ENCODE results near the gene CREB3L2. TPM values are rescaled to one million over a fixed set of nuclear protein-coding genes. Genes with fewer than 3 reads are reported as not detected.

The CREB3L2 gene
- total RNA-seq, 1 experiment from 2014 or later, result 18.1 TPM

- H3K4me3 ChIP-seq (ENCODE audit: low read length), result peak overlapping the region; percentile 7; the same call in 1 of the 2 replicates
- H4K20me1 ChIP-seq (ENCODE audit: low read length), result no peaks in the 10 kb centered on the region
- no peak overlapping the region for H2AFZ ChIP-seq (ENCODE audit: low read length)
- ChIA-PET CTCF (no interaction called here), POLR2A (ENCODE audit: unreplicated experiment) (no interaction called here)
- H3F3A ChIP-seq (ENCODE audit: low read length, unreplicated experiment), result no peaks in the 10 kb centered on the region
- no peaks in the 10 kb centered on the region; the same call in 1 of the 2 replicates for H3K36me3 ChIP-seq (ENCODE audit: low read depth, low read length)
- no peaks in the 10 kb centered on the region for H3K27me3 ChIP-seq (ENCODE audit: low read length)
- H3K4me1 ChIP-seq (ENCODE audit: insufficient read depth, low read length), result peaks cover 25% of the 10 kb centered on the region
- ATAC-seq, result peak; percentile 47; the same call in 1 of the 2 replicates
- peak overlapping the region; percentile 62 for H3K27ac ChIP-seq (ENCODE audit: low read length)
- no peaks in the 10 kb centered on the region for H3K9me3 ChIP-seq (ENCODE audit: low read length)
- TF ChIP-seq CTCF (conservative IDR thresholded peaks at IDR 0.05; ENCODE audit: low read depth, low read length), result no peak
- no peak for TF ChIP-seq EZH2 (IDR thresholded peaks at IDR 0.05; ENCODE audit: low read length, unreplicated experiment)
- no peak for TF ChIP-seq EZH2phosphoT487 (IDR thresholded peaks at IDR 0.05; ENCODE audit: borderline replicate concordance, low read length)
- no TSS peak for BruUV-seq (replicated peaks)
- 0 out of 2 replicates have a peak, but pooled peaks cover 7% of the 10 kb centered on the region for H3K9me2 ChIP-seq (replicated peaks; ENCODE audit: low read length)
- DNase-seq, result peak; percentile 86
- intact Hi-C loops (cut with micrococcal nuclease), result no loop called here
- H3K9ac ChIP-seq (ENCODE audit: low read length), result no peak overlapping the region
- peak overlapping the region; percentile 73 for H3K4me2 ChIP-seq (ENCODE audit: low read length)
- H3K79me2 ChIP-seq (ENCODE audit: low read length), result 0 out of 2 replicates have a peak, but pooled peaks cover 10% of the 10 kb centered on the region
Measured at GRCh38 chr7:137962875-137963507, 38.9 kb downstream of the CREB3L2 start.

- H3F3A ChIP-seq (ENCODE audit: low read length, unreplicated experiment), result no peaks in the 10 kb centered on the region
- H3K9me2 ChIP-seq (replicated peaks; ENCODE audit: low read length), result 0 out of 2 replicates have a peak, but pooled peaks cover 7% of the 10 kb centered on the region
- POLR2A ChIA-PET (ENCODE audit: unreplicated experiment), result no interaction called here
- TF ChIP-seq EZH2 (IDR thresholded peaks at IDR 0.05; ENCODE audit: low read length, unreplicated experiment), result no peak
- no peak for TF ChIP-seq CTCF (conservative IDR thresholded peaks at IDR 0.05; ENCODE audit: low read depth, low read length)
- TF ChIP-seq EZH2phosphoT487 (IDR thresholded peaks at IDR 0.05; ENCODE audit: borderline replicate concordance, low read length), result no peak
- H3K9ac ChIP-seq (ENCODE audit: low read length), result no peak overlapping the region
- ATAC-seq (no peak), DNase-seq (no peak)
- no peaks in the 10 kb centered on the region; the same call in 1 of the 2 replicates for H3K36me3 ChIP-seq (ENCODE audit: low read depth, low read length)
- intact Hi-C loops (cut with micrococcal nuclease), result no loop called here
- no peaks in the 10 kb centered on the region for H3K27me3 ChIP-seq (ENCODE audit: low read length)
- H3K27ac ChIP-seq (ENCODE audit: low read length), result peak overlapping the region; percentile 62
- H3K4me2 ChIP-seq (ENCODE audit: low read length), result peak overlapping the region; percentile 73
- peaks cover 20% of the 10 kb centered on the region for H3K4me1 ChIP-seq (ENCODE audit: insufficient read depth, low read length)
- CTCF ChIA-PET, result no interaction called here
- no peaks in the 10 kb centered on the region for H3K9me3 ChIP-seq (ENCODE audit: low read length)
- H3K79me2 ChIP-seq (ENCODE audit: low read length), result 0 out of 2 replicates have a peak, but pooled peaks cover 10% of the 10 kb centered on the region
- H2AFZ ChIP-seq (ENCODE audit: low read length), result no peak overlapping the region
- H4K20me1 ChIP-seq (ENCODE audit: low read length), result no peaks in the 10 kb centered on the region
- no peak overlapping the region for H3K4me3 ChIP-seq (ENCODE audit: low read length)
- BruUV-seq (replicated peaks), result no TSS peak
Measured at GRCh38 chr7:137962491-137962874, 39.4 kb downstream of the CREB3L2 start.

Data from PC-3 (cell line).